NCI-H2227 treated with DMSO at 0.1 percent for 48 hours (cell line): ENCODE data around the gene CKAP2L.
A peak's percentile ranks its signal among the peaks of the same experiment; 100 is the strongest.
"Not testable (repeated sequence)": the region's sequence is repeated elsewhere in the genome, so short reads cannot be mapped to it uniquely, and the experiment has no call there.

Experiments
- DNase-seq: peaks from one replicate; lab custom pipeline; 2025; lab: John Stamatoyannopoulos, UW

Gene CKAP2L

GRCh38 chr2:112706947-112707346 lies 57.5 kb downstream of the CKAP2L start:
- not testable (repeated sequence) for DNase-seq

- DNase-seq = no peak
Measured at GRCh38 chr2:112706170-112706664, 58.2 kb downstream of the CKAP2L start.

GRCh38 chr2:112705575-112705974 lies 58.8 kb downstream of the CKAP2L start:
- DNase-seq = no peak

GRCh38 chr2:112703684-112704083 lies 60.7 kb downstream of the CKAP2L start:
- DNase-seq = no peak

GRCh38 chr2:112701052-112701451 lies 63.4 kb downstream of the CKAP2L start:
- DNase-seq = no peak

GRCh38 chr2:112699984-112700667 lies 64.3 kb downstream of the CKAP2L start:
- no peak for DNase-seq

GRCh38 chr2:112698834-112699515 lies 65.4 kb downstream of the CKAP2L start:
- no peak for DNase-seq

GRCh38 chr2:112694182-112694581 lies 70.2 kb downstream of the CKAP2L start:
- DNase-seq = no peak

GRCh38 chr2:112693596-112693995 lies 70.8 kb downstream of the CKAP2L start:
- DNase-seq = no peak

- no peak for DNase-seq
Measured at GRCh38 chr2:112692918-112693317, 71.5 kb downstream of the CKAP2L start.

- peak; percentile 23 for DNase-seq
Measured at GRCh38 chr2:112692495-112692911, 71.9 kb downstream of the CKAP2L start.

- DNase-seq = no peak
Measured at GRCh38 chr2:112691881-112692281, 72.5 kb downstream of the CKAP2L start.

GRCh38 chr2:112690853-112691401 lies 73.5 kb downstream of the CKAP2L start:
- no peak for DNase-seq

- DNase-seq = no peak
Measured at GRCh38 chr2:112688086-112688880, 76.1 kb downstream of the CKAP2L start.

- DNase-seq = no peak
Measured at GRCh38 chr2:112687522-112687921, 76.9 kb downstream of the CKAP2L start.
